K562 (cell line): ENCODE results near the gene HOXA13. TPM values are rescaled to one million over a fixed set of nuclear protein-coding genes. Genes with fewer than 3 reads are reported as not detected.

Source experiments
- ATAC-seq: fragments of 200-7000 bp; cut with Tn5 transposase; 3 replicates; pipeline ENCODE4 v1.9.1; 2020; ENCODE audit warnings: moderate library complexity
- BruUV-seq: library from RNA; stranded (reverse); fragments of 400-500 nt; replicated peaks from 2 replicates; lab custom pipeline; 2021; lab: Mats Ljungman, UMichigan
- CTCF ChIA-PET: fragments of 300-600 bp; formaldehyde crosslinking; extraction: SDS; loops from one replicate; lab custom pipeline; 2021; ENCODE audit warnings: low intra/inter-chr PET ratio; lab: Yijun Ruan, JAX
- POLR2A ChIA-PET: fragments of 300-600, 350-650 bp; sonication (Branson Sonifier 250); formaldehyde crosslinking; extraction: SDS; loops from one replicate; lab custom pipeline; 2021; ENCODE audit warnings: antibody characterized with exemption, inconsistent platforms; lab: Yijun Ruan, JAX
- DNase-seq, 4 experiments: peaks; one replicate each; pipeline versions ENCODE4 v3.0.0 to v3.0.0-alpha.2; 2011 to 2018; ENCODE audit warnings: low spot score in 3 of 4, mixed read lengths in 3 of 4; ENCODE audit errors: extremely low read depth in 1 of 4
- FAIRE-seq: peaks from 2 replicates; lab custom pipeline; 2011; peaks lifted over from hg19 to GRCh38; lab: Jason Lieb, UNC
- H2AFZ ChIP-seq: 2 replicates; pipeline ENCODE4 v1.6.0; 2011; ENCODE audit warnings: low read depth, low read length, control low read depth, inconsistent platforms
- H3K27ac ChIP-seq: fragments of 200-600 bp; 3 replicates; pipeline ENCODE4 v1.8.0; 2011; ENCODE audit warnings: low read depth, mild to moderate bottlenecking, control low read depth, inconsistent platforms, low read length, moderate library complexity, mixed read lengths; ENCODE audit errors: extremely low read depth
- H3K27me3 ChIP-seq, 2 experiments: fragments of 300-600 bp in 1 of 2; 2 replicates in 1 of 2; 3 replicates in 1 of 2; pipeline versions ENCODE4 v1.6.0 to v1.8.0; 2011; ENCODE audit warnings: inconsistent platforms in 2 of 2, low read length in 2 of 2, mild to moderate bottlenecking in 1 of 2, mixed read lengths in 1 of 2, moderate library complexity in 1 of 2; ENCODE audit not compliant: control insufficient read depth in 2 of 2, insufficient read depth in 2 of 2
- H3K36me3 ChIP-seq: fragments of 300-600 bp; 3 replicates; pipeline ENCODE4 v1.8.0; 2011; ENCODE audit warnings: mild to moderate bottlenecking, low read length, inconsistent platforms; ENCODE audit not compliant: control insufficient read depth, insufficient read depth
- H3K4me1 ChIP-seq, 2 experiments: fragments of 200-600 bp in 1 of 2; replicated peaks in 1 of 2; 2 replicates in 1 of 2; 3 replicates in 1 of 2; pipeline versions ENCODE4 v1.5.1 to v1.8.0; 2011; ENCODE audit warnings: inconsistent platforms in 2 of 2, low read length in 2 of 2, mild to moderate bottlenecking in 1 of 2, mixed read lengths in 1 of 2, moderate library complexity in 1 of 2; ENCODE audit not compliant: control insufficient read depth in 2 of 2, insufficient read depth in 2 of 2
- H3K4me2 ChIP-seq: 2 replicates; pipeline ENCODE4 v1.6.1; 2011; ENCODE audit warnings: low read length, control low read depth, inconsistent platforms, mixed read lengths; ENCODE audit not compliant: insufficient read depth
- H3K4me3 ChIP-seq: fragments of 200-600 bp; sonication (generic), shearing (Covaris generic); 2 replicates; pipeline ENCODE4 v1.5.1; 2016; ENCODE audit warnings: control low read depth, inconsistent platforms
- H3K79me2 ChIP-seq: fragments of 200-600 bp; 3 replicates; pipeline ENCODE4 v1.8.0; 2011; ENCODE audit warnings: low read length, inconsistent platforms; ENCODE audit not compliant: control insufficient read depth, insufficient read depth
- H3K9ac ChIP-seq, 2 experiments: 2 replicates each; pipeline versions ENCODE4 v1.6.0 to v1.6.1; 2011; ENCODE audit warnings: low read depth in 2 of 2, low read length in 2 of 2, control low read depth in 1 of 2, inconsistent platforms in 1 of 2, mild to moderate bottlenecking in 1 of 2, mixed read lengths in 1 of 2; ENCODE audit not compliant: insufficient read depth in 1 of 2
- H3K9me1 ChIP-seq: one replicate; pipeline ENCODE4 v1.6.0; 2011; ENCODE audit warnings: inconsistent platforms, mild to moderate bottlenecking, low read length, moderate library complexity; ENCODE audit not compliant: control insufficient read depth, insufficient read depth
- H3K9me3 ChIP-seq: replicated peaks from 2 replicates; pipeline ENCODE4 v1.5.1; 2011; ENCODE audit warnings: low read depth, low read length, inconsistent platforms; ENCODE audit not compliant: control insufficient read depth, insufficient read depth
- H4K20me1 ChIP-seq: replicated peaks from 2 replicates; pipeline ENCODE4 v1.6.1; 2011; ENCODE audit warnings: low read length, inconsistent platforms, mixed read lengths; ENCODE audit not compliant: control insufficient read depth, insufficient read depth
- ADNP ChIP-seq: fragments of 200-800 bp; sonication (Bioruptor generic); IDR thresholded peaks from 2 replicates; pipeline ENCODE4 v1.6.1; 2016; ENCODE audit warnings: missing genetic modification characterization, missing compliant biosample characterization
- FOXK1 ChIP-seq: sonication (generic); formaldehyde crosslinking; IDR thresholded peaks from 2 replicates; pipeline ENCODE4 v1.8.0; 2022; ENCODE audit warnings: missing genetic modification reagents, mild to moderate bottlenecking, borderline replicate concordance
- HMG20A ChIP-seq: fragments of 450-650 bp; formaldehyde crosslinking; conservative IDR thresholded peaks from 2 replicates; pipeline ENCODE4 v1.4.0; 2020; ENCODE audit warnings: mild to moderate bottlenecking, mixed read lengths
- MAFK ChIP-seq: IDR thresholded peaks from 2 replicates; pipeline ENCODE4 v1.6.1; 2011; ENCODE audit warnings: low read length, improper control_type of control experiment
- PHB2 ChIP-seq: fragments of 450-650 bp; IDR thresholded peaks from 2 replicates; pipeline ENCODE4 v1.6.1; 2017; ENCODE audit warnings: low read depth
- SREBF1 ChIP-seq: fragments of 150-350 bp; IDR thresholded peaks from 2 replicates; pipeline ENCODE4 v1.6.1; 2014; ENCODE audit warnings: antibody characterized with exemption, low read depth, low read length, borderline replicate concordance
- TCF7 ChIP-seq: sonication (generic); IDR thresholded peaks from 2 replicates; pipeline ENCODE4 v1.6.1; 2016; ENCODE audit warnings: antibody characterized with exemption, borderline replicate concordance
- ZBTB40 ChIP-seq, 2 experiments: fragments of 450-650 bp in 1 of 2; sonication (generic) in 1 of 2; formaldehyde crosslinking in 1 of 2; IDR thresholded peaks; 2 replicates each; pipeline versions ENCODE4 v1.7.1 to v1.9.0; 2016 to 2022; ENCODE audit warnings: inconsistent platforms in 1 of 2, mild to moderate bottlenecking in 1 of 2, missing genetic modification reagents in 1 of 2
- WGBS: fragments of 100-300 bp; shearing (Covaris generic); methylation state at CpG from one replicate; pipeline ENCODE4 v1.1.6; 2016; ENCODE audit warnings: low coverage, mixed read lengths; ENCODE audit not compliant: insufficient coverage; ENCODE audit errors: missing lambda C conversion rate; 5-methylcytosine and 5-hydroxymethylcytosine counted together
- in situ Hi-C: fragments of 300-500 bp; cut with MboI; formaldehyde crosslinking; loops from 4 replicates; pipeline ENCODE4 v1.15.0; 2018; ENCODE audit warnings: inconsistent platforms, mixed read lengths
- intact Hi-C: fragments of 100-400 bp; cut with micrococcal nuclease; formaldehyde crosslinking; loops from 2 replicates; pipeline ENCODE4 v1.14.2; 2022
- polyA plus RNA-seq, 8 experiments: library from polyadenylated mRNA; depleted of rRNA in 4 of 8; stranded (reverse) in 5 of 8; unstranded in 3 of 8; fragments of >200 nt; fragmentation: Nextera tagmentation in 2 of 8; fragmentation: Illumina TruSeq in 1 of 8; extraction: Ambion mirVana in 2 of 8; extraction: Trizol in 1 of 8; gene quantifications; 2 replicates each; pipeline versions ENCODE4 v1.2.1 to v1.2.3, GENCODE V29; 2011 to 2014; ENCODE audit warnings: inconsistent platforms in 1 of 8, missing spikeins in 1 of 8
- total RNA-seq, 7 experiments: library from RNA; depleted of rRNA in 6 of 7; stranded (reverse); fragments of >200 nt in 6 of 7; fragmentation: Illumina TruSeq in 2 of 7; extraction: Trizol in 2 of 7; gene quantifications; 2 replicates each; pipeline versions ENCODE4 v1.2.1 to v1.2.3, GENCODE V29; 2011 to 2021; ENCODE audit warnings: low replicate concordance in 1 of 7
- TF ChIP-seq, protein P1 (sequence below): fragments of 250-450 bp; sonication (Bioruptor Pico); IDR thresholded peaks from 2 replicates; pipeline ENCODE4 v1.5.0; 2021; ENCODE audit warnings: mild to moderate bottlenecking, moderate library complexity

Gene HOXA13
- total and polyA plus RNA-seq, 9 of the 15 experiments (the other 6 are each of a cell fraction or from before 2014, with no cell fraction given): not detected

DNA sequence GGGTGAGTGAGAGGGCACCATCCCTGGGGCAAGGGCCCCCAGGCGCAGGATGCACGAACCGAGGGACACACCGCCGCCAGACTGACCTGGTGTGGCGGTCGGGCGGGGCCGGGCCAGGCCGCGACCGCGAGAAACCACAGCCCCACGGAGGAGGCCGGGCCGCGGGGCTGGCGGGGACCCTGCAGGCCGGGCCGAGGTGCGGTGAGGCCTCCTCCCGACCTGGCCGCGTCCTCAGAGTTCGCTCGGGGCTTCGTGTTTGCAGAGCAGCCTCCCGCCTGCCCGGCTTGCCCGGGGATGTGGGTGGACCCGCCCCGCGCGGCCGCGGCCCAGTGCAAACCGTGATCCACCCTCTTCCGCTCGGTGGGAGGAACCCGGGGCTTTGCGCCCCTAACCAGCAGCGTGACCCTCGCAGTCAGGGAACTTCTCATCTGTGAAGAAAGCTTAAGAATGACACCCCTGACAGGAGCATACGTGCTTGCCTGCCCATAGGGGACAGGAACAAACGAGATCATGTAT is 20.6 kb upstream of the HOXA13 start:
- Histone ChIP-seq H3K4me2 (no peak overlapping the region), H3K36me3 (no peaks in the 10 kb centered on the region), H3K27ac (no peak overlapping the region), H3K79me2 (no peaks in the 10 kb centered on the region), H3K9ac (no peak overlapping the region), H3K27me3 (peaks cover 22 to 47% of the 10 kb centered on the region in 2 experiments; a peak in 4 of 5 replicates), H2AFZ (no peak overlapping the region), H4K20me1 (no peaks in the 10 kb centered on the region), H3K4me1 (peaks cover 0 to 7% of the 10 kb centered on the region in 2 experiments; a peak in 1 of 5 replicates), H3K9me3 (no peaks in the 10 kb centered on the region), H3K9me1 (no peaks in the 10 kb centered on the region), H3K4me3 (no peak overlapping the region)
- 3% methylated on average over 33 of the region's 45 CpGs for WGBS
- ATAC-seq (no peak), FAIRE-seq (no peak), DNase-seq (no peak)
- ChIA-PET POLR2A (no interaction called here), CTCF (interaction anchor here (0.6 kb wide), 1 partner anchor 397 kb away, joined by 4 read pairs; no protein-coding TSS in a partner anchor)
- intact Hi-C loops: no loop called here
- TF ChIP-seq PHB2 (no peak), ADNP (tag) (no peak), MAFK (no peak), HMG20A (no peak), TCF7 (no peak), ZBTB40 (IDR thresholded peaks at IDR 0.05) (no peak), ZBTB40 (CRISPR knock-in tag; IDR thresholded peaks at IDR 0.05) (no peak), FOXK1 (CRISPR knock-in tag) (no peak), SREBF1 (no peak)
- TF ChIP-seq, protein P1, sequence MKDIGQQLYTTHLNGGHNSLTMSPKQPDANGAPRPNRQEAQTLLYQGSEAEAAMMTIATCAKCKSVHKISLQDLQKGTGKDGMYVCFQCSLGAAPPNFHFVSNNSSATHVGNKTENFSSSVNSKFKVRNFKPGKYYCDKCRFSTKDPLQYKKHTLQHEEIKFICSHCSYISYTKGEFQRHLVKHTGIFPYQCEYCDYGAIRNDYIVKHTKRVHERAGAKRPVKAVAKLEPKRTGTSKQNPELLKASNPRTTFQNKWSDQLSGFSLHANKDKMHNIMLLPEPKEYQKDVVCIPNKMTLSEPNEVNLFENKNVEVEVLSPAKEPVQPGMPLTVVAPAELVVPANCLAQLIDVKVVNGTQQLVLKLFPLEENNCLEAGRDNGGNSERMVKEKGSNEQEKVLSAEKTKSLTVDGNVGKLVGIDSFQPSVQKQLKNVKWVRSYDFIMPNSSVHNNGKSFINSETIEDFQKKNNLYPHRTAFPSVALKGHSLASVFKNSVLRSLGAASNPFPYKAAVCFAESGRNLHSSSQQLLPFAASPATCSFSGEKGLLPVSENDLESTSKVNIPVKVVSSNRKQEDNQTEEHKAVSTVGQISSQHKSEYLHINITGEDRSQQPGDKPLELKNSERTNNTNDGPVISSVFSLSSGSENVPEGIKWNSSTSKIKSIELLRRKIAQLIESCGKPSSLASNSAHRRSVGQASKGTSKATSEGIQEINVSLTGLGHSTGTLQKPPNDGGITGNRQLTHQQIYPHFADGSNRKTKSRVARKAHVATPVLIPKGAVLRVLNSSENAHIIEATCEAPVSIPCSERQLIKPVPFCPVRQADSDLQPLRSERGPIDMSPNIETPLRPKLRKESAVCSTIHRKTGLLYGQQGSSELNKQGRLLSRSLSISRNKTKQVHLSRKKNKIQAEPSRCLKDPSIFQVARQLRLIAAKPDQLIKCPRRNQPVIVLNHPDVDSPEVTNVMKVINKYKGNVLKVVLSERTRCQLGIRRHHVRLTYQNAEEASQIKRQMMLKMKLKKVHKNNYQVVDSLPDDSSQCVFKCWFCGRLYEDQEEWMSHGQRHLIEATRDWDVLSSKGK (CRISPR knock-in tag): no peak
- in situ Hi-C loops: no loop called here
- BruUV-seq: no TSS peak
